ENCODE results near the gene TGFBR2. TPM values are rescaled to one million over a fixed set of nuclear protein-coding genes. Genes with fewer than 3 reads are reported as not detected.

The TGFBR2 gene
- total RNA-seq, 1 donor from 2014 or later = 39.9 TPM

DNA sequence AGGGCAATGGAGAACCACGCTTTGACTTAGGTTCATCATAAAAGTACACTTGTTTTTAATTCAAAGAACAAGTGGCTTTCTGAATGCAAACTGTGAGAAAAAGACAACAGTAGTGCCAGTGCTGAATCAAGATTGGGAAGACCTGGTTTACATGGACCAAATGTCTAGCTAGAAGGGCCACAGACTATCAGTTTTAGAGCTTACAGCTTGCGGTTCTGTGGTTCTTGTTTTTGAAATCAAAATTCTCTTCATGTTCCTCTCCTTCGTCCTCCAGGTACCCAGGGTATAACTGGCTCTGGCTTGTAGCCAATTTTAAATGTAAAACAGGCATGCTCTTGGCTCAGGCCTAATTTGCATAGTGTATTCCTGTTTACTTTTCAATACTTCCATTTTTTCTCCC lies 124.6 kb downstream of the TGFBR2 start:
- no peaks in the 10 kb centered on the region for H4K20me1 ChIP-seq (ENCODE audit: insufficient read depth, low read length)
- TF ChIP-seq, protein P1, sequence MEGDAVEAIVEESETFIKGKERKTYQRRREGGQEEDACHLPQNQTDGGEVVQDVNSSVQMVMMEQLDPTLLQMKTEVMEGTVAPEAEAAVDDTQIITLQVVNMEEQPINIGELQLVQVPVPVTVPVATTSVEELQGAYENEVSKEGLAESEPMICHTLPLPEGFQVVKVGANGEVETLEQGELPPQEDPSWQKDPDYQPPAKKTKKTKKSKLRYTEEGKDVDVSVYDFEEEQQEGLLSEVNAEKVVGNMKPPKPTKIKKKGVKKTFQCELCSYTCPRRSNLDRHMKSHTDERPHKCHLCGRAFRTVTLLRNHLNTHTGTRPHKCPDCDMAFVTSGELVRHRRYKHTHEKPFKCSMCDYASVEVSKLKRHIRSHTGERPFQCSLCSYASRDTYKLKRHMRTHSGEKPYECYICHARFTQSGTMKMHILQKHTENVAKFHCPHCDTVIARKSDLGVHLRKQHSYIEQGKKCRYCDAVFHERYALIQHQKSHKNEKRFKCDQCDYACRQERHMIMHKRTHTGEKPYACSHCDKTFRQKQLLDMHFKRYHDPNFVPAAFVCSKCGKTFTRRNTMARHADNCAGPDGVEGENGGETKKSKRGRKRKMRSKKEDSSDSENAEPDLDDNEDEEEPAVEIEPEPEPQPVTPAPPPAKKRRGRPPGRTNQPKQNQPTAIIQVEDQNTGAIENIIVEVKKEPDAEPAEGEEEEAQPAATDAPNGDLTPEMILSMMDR (IDR thresholded peaks at IDR 0.05; ENCODE audit: insufficient read depth, low read depth, low read length) = no peak
- no peak for TF ChIP-seq EZH2 (IDR thresholded peaks at IDR 0.05; ENCODE audit: insufficient read depth, low read length)
- Mint-ChIP-seq H3K27ac (ENCODE audit: unreplicated experiment) (no peak overlapping the region), H3K4me3 (ENCODE audit: unreplicated experiment) (no peak overlapping the region), H3K4me1 (ENCODE audit: low read depth, unreplicated experiment) (peaks cover 5% of the 10 kb centered on the region), H3K36me3 (ENCODE audit: low read depth, unreplicated experiment) (no peaks in the 10 kb centered on the region), H3K9me3 (ENCODE audit: unreplicated experiment) (peaks cover 3% of the 10 kb centered on the region), H3K27me3 (ENCODE audit: low read depth, unreplicated experiment) (no peaks in the 10 kb centered on the region)
- no peak overlapping the region for H2AFZ ChIP-seq (ENCODE audit: low read depth, low read length)
- H3K27ac ChIP-seq (ENCODE audit: low read depth, low read length) = no peak overlapping the region
- no peak overlapping the region for H3K9ac ChIP-seq (ENCODE audit: low read length)
- H3K4me1 ChIP-seq (ENCODE audit: insufficient read depth, low read length) = no peaks in the 10 kb centered on the region
- H3K9me3 ChIP-seq (ENCODE audit: insufficient read depth, low read depth, low read length) = no peaks in the 10 kb centered on the region
- H3K4me3 ChIP-seq (ENCODE audit: insufficient read depth, low read depth, low read length) = no peak overlapping the region
- no peak overlapping the region for H3K4me2 ChIP-seq (ENCODE audit: low read length)
- FAIRE-seq (no peak), DNase-seq (ENCODE audit: low read depth) (no peak)
- no peaks in the 10 kb centered on the region for H3K27me3 ChIP-seq (ENCODE audit: insufficient read depth, low read length)
- H3K36me3 ChIP-seq (ENCODE audit: insufficient read depth, low read length) = no peaks in the 10 kb centered on the region
- no peaks in the 10 kb centered on the region for H3K79me2 ChIP-seq (ENCODE audit: insufficient read depth, low read length)

DNA sequence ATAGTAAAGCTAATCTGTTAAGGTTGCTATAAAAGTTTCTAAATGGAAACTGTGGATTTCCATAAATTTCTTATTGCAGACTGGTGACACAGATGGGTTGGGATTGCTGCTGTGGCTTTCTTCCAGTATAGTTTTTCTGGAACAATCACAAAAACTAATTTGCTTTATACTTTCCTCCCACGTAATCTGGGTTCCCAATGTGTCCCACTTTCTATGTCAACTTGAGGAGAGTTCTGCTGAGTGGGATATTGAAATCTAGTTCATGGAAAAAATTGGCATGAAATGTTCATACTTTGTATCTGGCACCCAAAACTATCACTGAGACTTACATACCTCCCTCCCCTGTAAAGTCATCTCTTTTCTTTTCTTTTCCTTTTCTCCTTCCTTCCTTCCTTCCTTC lies 126.8 kb downstream of the TGFBR2 start:
- H3K4me1 ChIP-seq (ENCODE audit: insufficient read depth, low read length) = no peaks in the 10 kb centered on the region
- H3K27ac Mint-ChIP-seq (ENCODE audit: unreplicated experiment) = no peak overlapping the region
- H3K4me2 ChIP-seq (ENCODE audit: low read length) = no peak overlapping the region
- H3K4me1 Mint-ChIP-seq (ENCODE audit: low read depth, unreplicated experiment) = peaks cover 5% of the 10 kb centered on the region
- no peak overlapping the region for H3K4me3 Mint-ChIP-seq (ENCODE audit: unreplicated experiment)
- no peaks in the 10 kb centered on the region for H3K9me3 ChIP-seq (ENCODE audit: insufficient read depth, low read depth, low read length)
- H3K79me2 ChIP-seq (ENCODE audit: insufficient read depth, low read length) = no peaks in the 10 kb centered on the region
- H2AFZ ChIP-seq (ENCODE audit: low read depth, low read length) = no peak overlapping the region
- no peaks in the 10 kb centered on the region for H3K36me3 ChIP-seq (ENCODE audit: insufficient read depth, low read length)
- no peak overlapping the region for H3K4me3 ChIP-seq (ENCODE audit: insufficient read depth, low read depth, low read length)
- DNase-seq (ENCODE audit: low read depth) = no peak
- H3K27ac ChIP-seq (ENCODE audit: low read depth, low read length) = no peak overlapping the region
- H4K20me1 ChIP-seq (ENCODE audit: insufficient read depth, low read length) = no peaks in the 10 kb centered on the region
- TF ChIP-seq, protein P1 (IDR thresholded peaks at IDR 0.05; ENCODE audit: insufficient read depth, low read depth, low read length) = no peak
- TF ChIP-seq EZH2 (IDR thresholded peaks at IDR 0.05; ENCODE audit: insufficient read depth, low read length) = no peak
- FAIRE-seq = no peak
- H3K9me3 Mint-ChIP-seq (ENCODE audit: unreplicated experiment) = peaks cover 3% of the 10 kb centered on the region
- no peak overlapping the region for H3K9ac ChIP-seq (ENCODE audit: low read length)
- no peaks in the 10 kb centered on the region for H3K27me3 ChIP-seq (ENCODE audit: insufficient read depth, low read length)
- no peaks in the 10 kb centered on the region for H3K27me3 Mint-ChIP-seq (ENCODE audit: low read depth, unreplicated experiment)
- no peaks in the 10 kb centered on the region for H3K36me3 Mint-ChIP-seq (ENCODE audit: low read depth, unreplicated experiment)

DNA sequence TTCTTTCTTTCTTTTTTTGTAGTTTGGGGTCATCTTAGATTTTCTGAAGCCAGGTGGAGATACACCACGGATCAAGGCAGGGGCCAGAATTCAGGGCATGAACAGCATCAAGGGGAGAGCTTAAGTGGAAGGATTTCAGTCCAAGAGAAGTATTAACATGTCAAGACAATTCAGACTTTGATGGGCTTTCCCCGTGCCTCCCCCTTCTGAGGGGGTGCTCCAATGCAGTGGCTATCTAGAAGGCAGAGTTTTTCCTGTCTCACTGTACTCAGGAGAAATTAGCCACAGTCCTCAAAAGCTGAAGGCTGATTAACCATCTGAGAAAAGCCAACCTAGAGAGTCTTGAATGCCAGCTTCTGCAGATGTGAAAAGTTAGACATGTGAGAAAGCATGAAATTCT lies 127.3 kb downstream of the TGFBR2 start:
- Mint-ChIP-seq H3K27me3 (ENCODE audit: low read depth, unreplicated experiment) (no peaks in the 10 kb centered on the region), H3K27ac (ENCODE audit: unreplicated experiment) (no peak overlapping the region), H3K36me3 (ENCODE audit: low read depth, unreplicated experiment) (no peaks in the 10 kb centered on the region), H3K9me3 (ENCODE audit: unreplicated experiment) (peaks cover 3% of the 10 kb centered on the region), H3K4me1 (ENCODE audit: low read depth, unreplicated experiment) (peaks cover 5% of the 10 kb centered on the region), H3K4me3 (ENCODE audit: unreplicated experiment) (no peak overlapping the region)
- Histone ChIP-seq H3K4me1 (ENCODE audit: insufficient read depth, low read length) (no peaks in the 10 kb centered on the region), H3K79me2 (ENCODE audit: insufficient read depth, low read length) (no peaks in the 10 kb centered on the region), H3K9me3 (ENCODE audit: insufficient read depth, low read depth, low read length) (no peaks in the 10 kb centered on the region), H2AFZ (ENCODE audit: low read depth, low read length) (no peak overlapping the region), H3K9ac (ENCODE audit: low read length) (no peak overlapping the region), H3K4me2 (ENCODE audit: low read length) (no peak overlapping the region), H4K20me1 (ENCODE audit: insufficient read depth, low read length) (no peaks in the 10 kb centered on the region), H3K27ac (ENCODE audit: low read depth, low read length) (no peak overlapping the region), H3K27me3 (ENCODE audit: insufficient read depth, low read length) (no peaks in the 10 kb centered on the region), H3K36me3 (ENCODE audit: insufficient read depth, low read length) (no peaks in the 10 kb centered on the region), H3K4me3 (ENCODE audit: insufficient read depth, low read depth, low read length) (no peak overlapping the region)
- DNase-seq (ENCODE audit: low read depth) = no peak
- no peak for FAIRE-seq
- TF ChIP-seq, protein P1 (IDR thresholded peaks at IDR 0.05; ENCODE audit: insufficient read depth, low read depth, low read length) = no peak
